Umbilical cord (tissue), 2 donors: ENCODE measurements around the gene VSTM2L. TPM values are rescaled to one million over a fixed set of nuclear protein-coding genes. Genes with fewer than 3 reads are reported as not detected.

Experiments
- DNase-seq: peaks from one replicate; pipeline ENCODE4 v3.0.0-alpha.2; 2015; ENCODE audit warnings: low spot score
- total RNA-seq: library from RNA; depleted of rRNA; stranded (reverse); fragments of >200 nt; gene quantifications from one replicate; pipeline ENCODE4 v1.2.3, GENCODE V29; 2014; ENCODE audit warnings: low replicate concordance; ENCODE audit not compliant: insufficient read depth

The VSTM2L gene
- total RNA-seq, 1 donor from 2014 or later, result not detected

GRCh38 chr20:37899105-37900045, 3.6 kb upstream of the VSTM2L start:
- DNase-seq, result no peak

GRCh38 chr20:37901240-37901639, 1.7 kb upstream of the VSTM2L start:
- no peak for DNase-seq

GRCh38 chr20:37901654-37902503, 1.0 kb upstream of the VSTM2L start:
- DNase-seq, result peak; percentile 36

- DNase-seq, result no peak
Measured at GRCh38 chr20:37903317-37904007, 535 bp downstream of the VSTM2L start.

GRCh38 chr20:37904008-37904642, 1.2 kb downstream of the VSTM2L start:
- DNase-seq, result no peak

- DNase-seq, result no peak
Measured at GRCh38 chr20:37904845-37905373, 2.0 kb downstream of the VSTM2L start.

GRCh38 chr20:37905671-37906613, 3.0 kb downstream of the VSTM2L start:
- no peak for DNase-seq

GRCh38 chr20:37907330-37907676, 4.4 kb downstream of the VSTM2L start:
- no peak for DNase-seq

- no peak for DNase-seq
Measured at GRCh38 chr20:37907677-37908401, 4.9 kb downstream of the VSTM2L start.

GRCh38 chr20:37911261-37911660, 8.3 kb downstream of the VSTM2L start:
- no peak for DNase-seq

GRCh38 chr20:37911838-37912281, 8.9 kb downstream of the VSTM2L start:
- peak; percentile 84 for DNase-seq

- no peak for DNase-seq
Measured at GRCh38 chr20:37912874-37913273, 9.9 kb downstream of the VSTM2L start.

GRCh38 chr20:37913567-37914366, 10.8 kb downstream of the VSTM2L start:
- DNase-seq, result no peak

GRCh38 chr20:37914367-37914671, 11.4 kb downstream of the VSTM2L start:
- DNase-seq, result no peak

- peak; percentile 35 for DNase-seq
Measured at GRCh38 chr20:37914672-37915433, 11.9 kb downstream of the VSTM2L start.

- no peak for DNase-seq
Measured at GRCh38 chr20:37915434-37915787, 12.5 kb downstream of the VSTM2L start.

GRCh38 chr20:37915800-37916570, 13.1 kb downstream of the VSTM2L start:
- DNase-seq, result no peak
